ENCODE measurements around the gene ABCA13.

DNA sequence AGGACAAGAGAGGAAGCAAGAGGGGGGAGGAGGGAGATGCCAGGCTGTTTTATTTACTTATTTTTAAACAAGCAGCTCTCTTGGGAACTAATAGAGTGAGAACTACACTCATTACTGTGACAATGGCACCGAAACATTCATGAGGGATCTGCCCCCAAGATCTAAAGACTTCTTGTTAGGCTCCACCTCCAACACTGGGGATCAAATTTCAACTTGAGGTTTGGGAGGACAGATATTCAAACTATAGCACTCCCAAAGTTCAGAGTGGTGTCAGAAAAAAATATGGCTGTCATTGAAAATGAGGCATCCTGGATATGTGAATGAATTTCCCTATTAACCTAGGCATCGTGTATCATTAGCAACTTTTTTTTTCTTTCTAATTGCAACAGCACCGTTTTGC lies 145.5 kb downstream of the ABCA13 start:
- TF ChIP-seq CTCF (tag by site-specific recombination; IDR thresholded peaks at IDR 0.05) (no peak), KLF16 (tag by site-specific recombination; IDR thresholded peaks at IDR 0.05) (no peak), ZNF350 (tag by site-specific recombination; IDR thresholded peaks at IDR 0.05) (no peak)
